ENCODE results near the gene SLC16A6.
"Not testable (repeated sequence)": the region's sequence is repeated elsewhere in the genome, so short reads cannot be mapped to it uniquely, and the experiment has no call there.

SLC16A6 gene

GRCh38 chr17:68235336-68235791, 55.6 kb downstream of the SLC16A6 start:
- H3K14ac ChIP-seq (ENCODE audit: low read length); H3K9me3 ChIP-seq (ENCODE audit: insufficient read depth, low read depth, low read length); H3K18ac ChIP-seq (ENCODE audit: low read length); H4K12ac ChIP-seq (ENCODE audit: low read depth, low read length); H3K4ac ChIP-seq (ENCODE audit: low read depth, low read length); H3K23ac ChIP-seq (ENCODE audit: low read length); H2BK120ac ChIP-seq (ENCODE audit: insufficient read depth, low read length, poor library complexity); H3K4me3 ChIP-seq (ENCODE audit: low read depth, low read length); H3K27me3 ChIP-seq (ENCODE audit: insufficient read depth, low read length); H3K4me1 ChIP-seq (ENCODE audit: control insufficient read depth in 1 of 2, insufficient read depth in 2 of 2, low read length in 2 of 2); H3K79me1 ChIP-seq (ENCODE audit: low read length); DNase-seq; H3K27ac ChIP-seq (ENCODE audit: low read depth, low read length); H3K36me3 ChIP-seq (ENCODE audit: control insufficient read depth in 1 of 2, insufficient read depth in 2 of 2, low read length in 2 of 2); H3K79me2 ChIP-seq (ENCODE audit: control insufficient read depth, insufficient read depth, low read length, poor library complexity); H2BK12ac ChIP-seq (ENCODE audit: low read length); H4K8ac ChIP-seq (ENCODE audit: low read depth, low read length); H2BK5ac ChIP-seq (ENCODE audit: low read depth, low read length, poor library complexity); H3K4me2 ChIP-seq (ENCODE audit: low read length); H4K91ac ChIP-seq (ENCODE audit: low read depth, low read length); H2AK5ac ChIP-seq (ENCODE audit: low read length); H3K9ac ChIP-seq (ENCODE audit: low read length); H2AFZ ChIP-seq (ENCODE audit: insufficient read depth, low read length, poor library complexity): not testable (repeated sequence)
- WGBS (ENCODE audit: extremely low coverage, insufficient coverage, insufficient read length): no CpG with 5 or more reads among the region's 11 CpGs

- not testable (repeated sequence) for H3K18ac ChIP-seq (ENCODE audit: low read length); H3K79me2 ChIP-seq (ENCODE audit: control insufficient read depth, insufficient read depth, low read length, poor library complexity); H3K4me1 ChIP-seq (ENCODE audit: control insufficient read depth in 1 of 2, insufficient read depth in 2 of 2, low read length in 2 of 2); H3K36me3 ChIP-seq (ENCODE audit: control insufficient read depth in 1 of 2, insufficient read depth in 2 of 2, low read length in 2 of 2); H4K12ac ChIP-seq (ENCODE audit: low read depth, low read length); H3K23ac ChIP-seq (ENCODE audit: low read length); H3K14ac ChIP-seq (ENCODE audit: low read length); H4K8ac ChIP-seq (ENCODE audit: low read depth, low read length); H2BK12ac ChIP-seq (ENCODE audit: low read length); H2BK5ac ChIP-seq (ENCODE audit: low read depth, low read length, poor library complexity); H4K91ac ChIP-seq (ENCODE audit: low read depth, low read length); H2BK120ac ChIP-seq (ENCODE audit: insufficient read depth, low read length, poor library complexity); H3K4me3 ChIP-seq (ENCODE audit: low read depth, low read length); H2AFZ ChIP-seq (ENCODE audit: insufficient read depth, low read length, poor library complexity); H3K9ac ChIP-seq (ENCODE audit: low read length); H3K27me3 ChIP-seq (ENCODE audit: insufficient read depth, low read length); H3K79me1 ChIP-seq (ENCODE audit: low read length); H3K9me3 ChIP-seq (ENCODE audit: insufficient read depth, low read depth, low read length); H3K4me2 ChIP-seq (ENCODE audit: low read length); H3K27ac ChIP-seq (ENCODE audit: low read depth, low read length); H2AK5ac ChIP-seq (ENCODE audit: low read length); H3K4ac ChIP-seq (ENCODE audit: low read depth, low read length)
- peak in 1 of 2 donors; percentile 42 for DNase-seq
- no CpG with 5 or more reads among the region's 12 CpGs for WGBS (ENCODE audit: extremely low coverage, insufficient coverage, insufficient read length)
These were observed 56.1 kb downstream of the SLC16A6 start for GRCh38 chr17:68234726-68235335.

GRCh38 chr17:68232741-68233140, 58.2 kb downstream of the SLC16A6 start:
- not testable (repeated sequence) for H3K27ac ChIP-seq (ENCODE audit: low read depth, low read length); H4K8ac ChIP-seq (ENCODE audit: low read depth, low read length); H3K4ac ChIP-seq (ENCODE audit: low read depth, low read length); H3K36me3 ChIP-seq (ENCODE audit: control insufficient read depth in 1 of 2, insufficient read depth in 2 of 2, low read length in 2 of 2); H3K79me2 ChIP-seq (ENCODE audit: control insufficient read depth, insufficient read depth, low read length, poor library complexity); H3K18ac ChIP-seq (ENCODE audit: low read length); H2AFZ ChIP-seq (ENCODE audit: insufficient read depth, low read length, poor library complexity); H3K4me2 ChIP-seq (ENCODE audit: low read length); H3K14ac ChIP-seq (ENCODE audit: low read length); H3K79me1 ChIP-seq (ENCODE audit: low read length); H2BK5ac ChIP-seq (ENCODE audit: low read depth, low read length, poor library complexity); H2BK12ac ChIP-seq (ENCODE audit: low read length); H3K9me3 ChIP-seq (ENCODE audit: insufficient read depth, low read depth, low read length); H4K12ac ChIP-seq (ENCODE audit: low read depth, low read length); H3K27me3 ChIP-seq (ENCODE audit: insufficient read depth, low read length); H3K23ac ChIP-seq (ENCODE audit: low read length); H4K91ac ChIP-seq (ENCODE audit: low read depth, low read length); H2BK120ac ChIP-seq (ENCODE audit: insufficient read depth, low read length, poor library complexity); H2AK5ac ChIP-seq (ENCODE audit: low read length); H3K4me3 ChIP-seq (ENCODE audit: low read depth, low read length); H3K9ac ChIP-seq (ENCODE audit: low read length)
- DNase-seq: peak in 1 of 2 donors; percentile 6
- peaks cover 10 to 13% of the 10 kb centered on the region in 2 experiments for H3K4me1 ChIP-seq (ENCODE audit: control insufficient read depth in 1 of 2, insufficient read depth in 2 of 2, low read length in 2 of 2)
- WGBS (ENCODE audit: extremely low coverage, insufficient coverage, insufficient read length): no CpG with 5 or more reads among the region's 1 CpG

- Histone ChIP-seq H4K8ac (ENCODE audit: low read depth, low read length) (no peak overlapping the region), H3K4ac (ENCODE audit: low read depth, low read length) (no peak overlapping the region), H3K79me1 (ENCODE audit: low read length) (peaks cover 9% of the 10 kb centered on the region), H2BK120ac (ENCODE audit: insufficient read depth, low read length, poor library complexity) (no peak overlapping the region), H3K4me2 (ENCODE audit: low read length) (no peak overlapping the region), H3K9ac (ENCODE audit: low read length) (no peak overlapping the region), H3K27me3 (ENCODE audit: insufficient read depth, low read length) (no peaks in the 10 kb centered on the region), H3K14ac (ENCODE audit: low read length) (no peak overlapping the region), H2BK12ac (ENCODE audit: low read length) (no peak overlapping the region), H2BK5ac (ENCODE audit: low read depth, low read length, poor library complexity) (no peak overlapping the region), H3K23ac (ENCODE audit: low read length) (no peak overlapping the region), H3K79me2 (ENCODE audit: control insufficient read depth, insufficient read depth, low read length, poor library complexity) (peaks cover 5% of the 10 kb centered on the region), H2AK5ac (ENCODE audit: low read length) (no peak overlapping the region), H4K91ac (ENCODE audit: low read depth, low read length) (no peak overlapping the region), H3K36me3 (ENCODE audit: control insufficient read depth in 1 of 2, insufficient read depth in 2 of 2, low read length in 2 of 2) (no peaks in the 10 kb centered on the region), H3K4me3 (ENCODE audit: low read depth, low read length) (no peak overlapping the region), H4K12ac (ENCODE audit: low read depth, low read length) (no peak overlapping the region), H3K27ac (ENCODE audit: low read depth, low read length) (no peak overlapping the region), H3K18ac (ENCODE audit: low read length) (no peak overlapping the region), H3K9me3 (ENCODE audit: insufficient read depth, low read depth, low read length) (no peaks in the 10 kb centered on the region), H3K4me1 (ENCODE audit: control insufficient read depth in 1 of 2, insufficient read depth in 2 of 2, low read length in 2 of 2) (peaks cover 10 to 13% of the 10 kb centered on the region in 2 experiments), H2AFZ (ENCODE audit: insufficient read depth, low read length, poor library complexity) (no peak overlapping the region)
- no CpG with 5 or more reads among the region's 1 CpG for WGBS (ENCODE audit: extremely low coverage, insufficient coverage, insufficient read length)
- DNase-seq: peak in 1 of 2 donors; percentile 20
These were observed 59.4 kb downstream of the SLC16A6 start for GRCh38 chr17:68231541-68231940.

Measured in trophoblast cell (in vitro differentiated cells and primary cell).